LNCAP (cell line): ENCODE measurements around the gene ZNF407.

ENCODE experiments used
- TF ChIP-seq, protein P1 (sequence below): fragments of 450-650 bp; IDR thresholded peaks from 2 replicates; pipeline ENCODE4 v1.5.1; 2017; ENCODE audit warnings: mild to moderate bottlenecking

ZNF407 gene

DNA sequence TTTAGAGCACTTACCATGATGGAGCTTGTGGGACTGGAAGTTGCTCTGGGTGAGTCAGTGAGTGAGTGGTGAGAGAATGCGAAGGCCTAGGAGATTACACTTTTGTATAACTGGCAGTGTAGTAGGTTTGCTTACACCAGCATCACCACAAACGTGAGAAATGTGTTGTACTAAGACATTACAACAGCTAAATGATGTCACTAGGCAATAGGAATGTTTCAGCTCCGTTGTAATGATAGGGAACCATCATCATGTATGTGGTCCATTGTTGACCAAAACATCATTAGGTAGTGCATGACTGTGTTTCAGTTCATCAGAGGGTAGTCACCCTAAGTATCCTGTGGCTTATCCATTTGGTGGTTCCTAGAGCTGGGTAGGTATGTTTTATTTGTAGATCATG lies 11.9 kb downstream of the ZNF407 start:
- TF ChIP-seq, protein P1, sequence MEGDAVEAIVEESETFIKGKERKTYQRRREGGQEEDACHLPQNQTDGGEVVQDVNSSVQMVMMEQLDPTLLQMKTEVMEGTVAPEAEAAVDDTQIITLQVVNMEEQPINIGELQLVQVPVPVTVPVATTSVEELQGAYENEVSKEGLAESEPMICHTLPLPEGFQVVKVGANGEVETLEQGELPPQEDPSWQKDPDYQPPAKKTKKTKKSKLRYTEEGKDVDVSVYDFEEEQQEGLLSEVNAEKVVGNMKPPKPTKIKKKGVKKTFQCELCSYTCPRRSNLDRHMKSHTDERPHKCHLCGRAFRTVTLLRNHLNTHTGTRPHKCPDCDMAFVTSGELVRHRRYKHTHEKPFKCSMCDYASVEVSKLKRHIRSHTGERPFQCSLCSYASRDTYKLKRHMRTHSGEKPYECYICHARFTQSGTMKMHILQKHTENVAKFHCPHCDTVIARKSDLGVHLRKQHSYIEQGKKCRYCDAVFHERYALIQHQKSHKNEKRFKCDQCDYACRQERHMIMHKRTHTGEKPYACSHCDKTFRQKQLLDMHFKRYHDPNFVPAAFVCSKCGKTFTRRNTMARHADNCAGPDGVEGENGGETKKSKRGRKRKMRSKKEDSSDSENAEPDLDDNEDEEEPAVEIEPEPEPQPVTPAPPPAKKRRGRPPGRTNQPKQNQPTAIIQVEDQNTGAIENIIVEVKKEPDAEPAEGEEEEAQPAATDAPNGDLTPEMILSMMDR: no peak

- TF ChIP-seq, protein P1: no peak
Observed at GRCh38 chr18:74610051-74610615, 12.5 kb downstream of the ZNF407 start.

- TF ChIP-seq, protein P1: no peak
Observed at GRCh38 chr18:74610860-74611259, 13.2 kb downstream of the ZNF407 start.

DNA sequence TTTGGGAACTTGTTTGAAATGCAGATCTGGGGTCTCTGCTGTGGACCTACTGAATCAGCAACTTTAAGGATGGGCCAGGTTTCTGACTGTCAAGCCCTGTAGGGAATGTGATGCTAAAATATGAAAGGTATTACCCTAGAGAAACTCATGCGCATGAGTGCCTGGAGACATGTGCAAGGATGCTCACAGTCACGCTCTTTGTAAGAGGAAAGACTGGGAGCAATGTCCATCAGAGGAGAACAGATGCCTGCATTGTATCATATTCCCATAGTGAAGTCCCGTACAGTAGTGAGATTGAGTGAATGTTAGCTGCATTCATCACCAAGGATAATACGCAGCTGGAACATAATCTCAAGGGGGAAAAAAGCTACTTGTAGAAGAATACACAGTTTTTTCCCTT lies 14.1 kb downstream of the ZNF407 start:
- TF ChIP-seq, protein P1: no peak

GRCh38 chr18:74613381-74613780 lies 15.7 kb downstream of the ZNF407 start:
- TF ChIP-seq, protein P1: no peak

GRCh38 chr18:74616494-74616893 lies 18.8 kb downstream of the ZNF407 start:
- TF ChIP-seq, protein P1: no peak

DNA sequence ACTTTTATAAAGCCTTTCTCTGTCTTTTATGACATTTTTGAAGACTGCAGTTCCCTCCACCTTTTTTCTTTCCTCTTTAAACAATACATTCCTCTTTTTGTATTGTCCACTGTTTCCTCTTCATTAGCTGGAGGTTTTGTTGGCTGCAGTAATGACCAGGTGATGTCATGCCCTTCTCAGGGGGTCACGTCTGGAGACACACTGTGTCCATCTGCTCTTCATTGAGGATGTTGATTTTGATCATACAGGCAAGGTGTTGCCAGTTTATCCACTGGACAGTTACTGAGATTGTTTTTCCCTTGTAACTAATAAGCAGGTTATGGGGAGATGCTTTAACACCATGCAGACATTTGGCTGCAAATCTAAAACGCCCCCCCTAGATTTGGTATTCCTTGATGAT lies 19.8 kb downstream of the ZNF407 start:
- TF ChIP-seq, protein P1: no peak

DNA sequence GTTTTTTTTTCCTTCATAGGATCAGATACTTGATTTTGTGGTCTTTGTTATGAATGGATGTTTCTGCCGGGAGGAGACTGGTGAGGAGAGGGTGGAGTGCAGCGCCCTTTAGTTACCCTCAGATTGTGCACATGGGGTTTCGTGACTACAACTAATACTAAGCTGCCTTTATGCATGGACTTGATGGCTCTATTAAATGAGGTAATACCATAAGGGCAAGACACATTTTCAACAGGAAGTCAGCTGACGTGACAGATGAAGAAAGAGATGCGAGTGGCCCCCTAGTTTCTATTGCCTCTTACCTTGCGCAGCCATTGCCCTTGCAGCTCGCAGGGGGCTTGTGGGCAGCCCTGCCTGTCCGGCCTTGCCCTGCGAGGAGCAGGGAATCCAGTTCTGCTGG lies 24.4 kb downstream of the ZNF407 start:
- TF ChIP-seq, protein P1: no peak
